Panc1 (cell line): ENCODE data around the gene ADIG.

Experiments used
- CTCF ChIP-seq: fragments of 450-650 bp; IDR thresholded peaks from 2 replicates; pipeline ENCODE4 v1.5.1; 2017; ENCODE audit warnings: mild to moderate bottlenecking
- POLR2AphosphoS5 ChIP-seq: IDR thresholded peaks from 2 replicates; pipeline ENCODE4 v1.6.1; 2012; ENCODE audit warnings: mild to moderate bottlenecking, low read depth, low read length, moderate library complexity
- TF ChIP-seq, protein P1 (sequence below), 2 experiments: IDR thresholded peaks; 2 replicates each; pipeline ENCODE4 v1.6.1; 2011 to 2012; ENCODE audit warnings: low read depth in 2 of 2, control low read depth in 1 of 2, low read length in 1 of 2, mild to moderate bottlenecking in 1 of 2, moderate library complexity in 1 of 2; ENCODE audit not compliant: insufficient read depth in 1 of 2

DNA sequence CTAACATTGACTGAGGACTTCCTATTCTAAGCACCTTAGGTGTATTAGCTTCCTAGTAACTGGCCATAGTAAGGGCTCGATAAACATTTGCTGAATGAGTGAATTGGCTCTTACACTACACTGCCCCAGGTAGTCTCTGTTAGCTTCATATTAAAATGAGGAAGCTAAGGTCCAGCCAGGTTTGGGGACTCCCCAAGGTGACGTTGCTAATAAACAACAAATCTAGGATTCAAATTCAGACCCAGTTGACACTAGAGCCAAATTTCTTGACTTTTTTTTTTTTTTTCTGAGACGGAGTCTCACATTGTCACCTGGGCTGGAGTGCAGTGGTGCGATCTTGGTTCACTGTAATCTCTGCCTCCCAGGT is 36.8 kb downstream of the ADIG start:
- TF ChIP-seq CTCF, result no peak
- no peak for TF ChIP-seq POLR2AphosphoS5
- TF ChIP-seq, protein P1, sequence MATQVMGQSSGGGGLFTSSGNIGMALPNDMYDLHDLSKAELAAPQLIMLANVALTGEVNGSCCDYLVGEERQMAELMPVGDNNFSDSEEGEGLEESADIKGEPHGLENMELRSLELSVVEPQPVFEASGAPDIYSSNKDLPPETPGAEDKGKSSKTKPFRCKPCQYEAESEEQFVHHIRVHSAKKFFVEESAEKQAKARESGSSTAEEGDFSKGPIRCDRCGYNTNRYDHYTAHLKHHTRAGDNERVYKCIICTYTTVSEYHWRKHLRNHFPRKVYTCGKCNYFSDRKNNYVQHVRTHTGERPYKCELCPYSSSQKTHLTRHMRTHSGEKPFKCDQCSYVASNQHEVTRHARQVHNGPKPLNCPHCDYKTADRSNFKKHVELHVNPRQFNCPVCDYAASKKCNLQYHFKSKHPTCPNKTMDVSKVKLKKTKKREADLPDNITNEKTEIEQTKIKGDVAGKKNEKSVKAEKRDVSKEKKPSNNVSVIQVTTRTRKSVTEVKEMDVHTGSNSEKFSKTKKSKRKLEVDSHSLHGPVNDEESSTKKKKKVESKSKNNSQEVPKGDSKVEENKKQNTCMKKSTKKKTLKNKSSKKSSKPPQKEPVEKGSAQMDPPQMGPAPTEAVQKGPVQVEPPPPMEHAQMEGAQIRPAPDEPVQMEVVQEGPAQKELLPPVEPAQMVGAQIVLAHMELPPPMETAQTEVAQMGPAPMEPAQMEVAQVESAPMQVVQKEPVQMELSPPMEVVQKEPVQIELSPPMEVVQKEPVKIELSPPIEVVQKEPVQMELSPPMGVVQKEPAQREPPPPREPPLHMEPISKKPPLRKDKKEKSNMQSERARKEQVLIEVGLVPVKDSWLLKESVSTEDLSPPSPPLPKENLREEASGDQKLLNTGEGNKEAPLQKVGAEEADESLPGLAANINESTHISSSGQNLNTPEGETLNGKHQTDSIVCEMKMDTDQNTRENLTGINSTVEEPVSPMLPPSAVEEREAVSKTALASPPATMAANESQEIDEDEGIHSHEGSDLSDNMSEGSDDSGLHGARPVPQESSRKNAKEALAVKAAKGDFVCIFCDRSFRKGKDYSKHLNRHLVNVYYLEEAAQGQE (IDR thresholded peaks at IDR 0.05; ENCODE audit: insufficient read depth in 1 of 2, low read depth in 2 of 2, low read length in 1 of 2), result no peak
